Smooth muscle cell (in vitro differentiated cells): ENCODE results near the gene TMCC1. TPM values are rescaled to one million over a fixed set of nuclear protein-coding genes. Genes with fewer than 3 reads are reported as not detected.
A peak's percentile ranks its signal among the peaks of the same experiment; 100 is the strongest.

Source experiments
- DNase-seq: peaks from one replicate; lab custom pipeline; 2025; ENCODE audit not compliant: unreplicated experiment; lab: John Stamatoyannopoulos, UW
- H2AFZ ChIP-seq: fragments of 200-600 bp; sonication (generic); 2 replicates; pipeline ENCODE4 v1.6.0; 2016; ENCODE audit warnings: antibody characterized with exemption, low read depth, mild to moderate bottlenecking
- H3F3A ChIP-seq: fragments of 200-600 bp; sonication (generic); 2 replicates; pipeline ENCODE4 v1.6.0; 2017; ENCODE audit warnings: antibody characterized with exemption, low read depth
- H3K27ac ChIP-seq: fragments of 200-600 bp; sonication (generic); 2 replicates; pipeline ENCODE4 v1.5.1; 2016; ENCODE audit warnings: low read depth, mild to moderate bottlenecking
- H3K27me3 ChIP-seq: fragments of 200-600 bp; sonication (generic); 2 replicates; pipeline ENCODE4 v1.6.1; 2016; ENCODE audit warnings: low read depth, mild to moderate bottlenecking
- H3K36me3 ChIP-seq: fragments of 200-600 bp; sonication (generic); 2 replicates; pipeline ENCODE4 v1.5.1; 2016; ENCODE audit warnings: low read depth
- H3K4me1 ChIP-seq: fragments of 200-600 bp; sonication (generic); 2 replicates; pipeline ENCODE4 v1.5.1; 2016; ENCODE audit warnings: low read depth
- H3K4me2 ChIP-seq: fragments of 200-600 bp; sonication (generic); 2 replicates; pipeline ENCODE4 v1.6.0; 2016; ENCODE audit warnings: mild to moderate bottlenecking
- H3K4me3 ChIP-seq: fragments of 200-600 bp; sonication (generic); 2 replicates; pipeline ENCODE4 v1.5.1; 2016; ENCODE audit warnings: mild to moderate bottlenecking
- H3K79me2 ChIP-seq: fragments of 200-600 bp; sonication (generic); 2 replicates; pipeline ENCODE4 v1.6.0; 2016; ENCODE audit warnings: low read depth, mild to moderate bottlenecking
- H3K9ac ChIP-seq: fragments of 200-600 bp; sonication (generic); 2 replicates; pipeline ENCODE4 v1.6.0; 2016; ENCODE audit warnings: low read depth
- H3K9me3 ChIP-seq: fragments of 200-600 bp; sonication (generic); replicated peaks from 2 replicates; pipeline ENCODE4 v1.5.1; 2016; ENCODE audit warnings: low read depth
- H4K20me1 ChIP-seq: fragments of 200-600 bp; sonication (generic); 2 replicates; pipeline ENCODE4 v1.6.0; 2016; ENCODE audit warnings: low read depth
- whole genome bisulfite sequencing: methylation state at CpG from one replicate; pipeline ENCODE4 v1.1.7; 2016; ENCODE audit warnings: low lambda C conversion rate; 5-methylcytosine and 5-hydroxymethylcytosine counted together
- polyA plus RNA-seq: library from polyadenylated mRNA; unstranded; fragments of >200 nt; fragmentation: Nextera tagmentation; extraction: Ambion mirVana; gene quantifications from 2 replicates; pipeline ENCODE4 v1.2.1, GENCODE V29; 2016
- total RNA-seq: library from RNA; depleted of rRNA; stranded (reverse); fragments of >200 nt; gene quantifications from 2 replicates; pipeline ENCODE4 v1.2.3, GENCODE V29; 2014
- TF ChIP-seq, protein P1 (sequence below): fragments of 200-600 bp; sonication (generic); IDR thresholded peaks from 2 replicates; pipeline ENCODE4 v1.5.1; 2017; ENCODE audit warnings: borderline replicate concordance, mild to moderate bottlenecking, antibody characterized with exemption; ENCODE audit not compliant: insufficient read depth, poor library complexity, severe bottlenecking

The TMCC1 gene
- total and polyA plus RNA-seq, 2 experiments from 2014 or later, result 5.3 to 17.8 TPM

DNA sequence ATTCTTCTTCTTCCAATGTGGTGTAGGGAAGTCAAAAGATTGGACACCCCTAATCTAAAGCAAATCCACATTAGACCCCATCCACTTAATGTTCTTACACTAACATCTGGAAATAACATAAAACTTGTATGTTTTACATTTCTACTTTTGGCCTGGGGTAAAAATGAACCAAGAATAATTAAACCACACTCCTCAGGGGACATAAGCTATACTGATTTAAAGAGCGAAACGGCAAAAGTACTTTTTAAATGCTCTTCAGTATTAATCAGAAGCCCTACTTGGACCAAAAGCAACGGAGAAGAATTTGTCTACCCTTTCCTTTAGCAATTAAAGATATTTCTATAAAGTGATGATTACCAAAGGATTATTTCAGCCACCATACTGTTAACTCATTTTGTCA, 123.9 kb downstream of the TMCC1 start:
- no peak overlapping the region for H3K27ac ChIP-seq
- no peaks in the 10 kb centered on the region for H3F3A ChIP-seq
- H3K27me3 ChIP-seq, result no peaks in the 10 kb centered on the region
- H3K4me1 ChIP-seq, result peaks cover 7% of the 10 kb centered on the region
- no peaks in the 10 kb centered on the region for H3K36me3 ChIP-seq
- H3K4me3 ChIP-seq, result no peak overlapping the region
- H3K9ac ChIP-seq, result no peak overlapping the region
- peaks cover 64% of the 10 kb centered on the region for H3K79me2 ChIP-seq
- H2AFZ ChIP-seq, result no peak overlapping the region
- no peaks in the 10 kb centered on the region for H3K9me3 ChIP-seq
- DNase-seq, result no peak
- 99% methylated on average over 3 of the region's 3 CpGs for WGBS
- no peak overlapping the region for H3K4me2 ChIP-seq
- TF ChIP-seq, protein P1, sequence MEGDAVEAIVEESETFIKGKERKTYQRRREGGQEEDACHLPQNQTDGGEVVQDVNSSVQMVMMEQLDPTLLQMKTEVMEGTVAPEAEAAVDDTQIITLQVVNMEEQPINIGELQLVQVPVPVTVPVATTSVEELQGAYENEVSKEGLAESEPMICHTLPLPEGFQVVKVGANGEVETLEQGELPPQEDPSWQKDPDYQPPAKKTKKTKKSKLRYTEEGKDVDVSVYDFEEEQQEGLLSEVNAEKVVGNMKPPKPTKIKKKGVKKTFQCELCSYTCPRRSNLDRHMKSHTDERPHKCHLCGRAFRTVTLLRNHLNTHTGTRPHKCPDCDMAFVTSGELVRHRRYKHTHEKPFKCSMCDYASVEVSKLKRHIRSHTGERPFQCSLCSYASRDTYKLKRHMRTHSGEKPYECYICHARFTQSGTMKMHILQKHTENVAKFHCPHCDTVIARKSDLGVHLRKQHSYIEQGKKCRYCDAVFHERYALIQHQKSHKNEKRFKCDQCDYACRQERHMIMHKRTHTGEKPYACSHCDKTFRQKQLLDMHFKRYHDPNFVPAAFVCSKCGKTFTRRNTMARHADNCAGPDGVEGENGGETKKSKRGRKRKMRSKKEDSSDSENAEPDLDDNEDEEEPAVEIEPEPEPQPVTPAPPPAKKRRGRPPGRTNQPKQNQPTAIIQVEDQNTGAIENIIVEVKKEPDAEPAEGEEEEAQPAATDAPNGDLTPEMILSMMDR, result no peak
- H4K20me1 ChIP-seq, result peaks cover 89% of the 10 kb centered on the region

DNA sequence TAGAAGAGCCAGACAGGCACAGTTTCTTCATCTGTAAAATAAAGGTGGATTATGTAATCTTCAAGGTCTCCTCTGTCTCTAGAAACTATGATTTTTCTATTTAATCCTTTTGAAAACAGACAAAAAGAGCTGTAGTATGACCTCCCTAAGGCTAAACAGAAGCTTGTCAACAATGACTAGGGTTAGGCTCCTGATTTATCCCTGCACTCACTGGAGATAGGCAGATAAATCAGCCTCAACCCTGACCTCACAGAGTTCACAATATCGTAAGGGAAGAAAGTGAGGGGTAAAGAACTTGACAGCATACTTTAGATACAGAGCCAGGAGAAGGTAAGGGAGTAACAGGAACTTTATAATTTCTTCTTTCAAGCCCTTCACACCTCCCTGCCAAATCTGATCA, 124.8 kb downstream of the TMCC1 start:
- Histone ChIP-seq H3K27me3 (no peaks in the 10 kb centered on the region), H3K27ac (no peak overlapping the region), H2AFZ (no peak overlapping the region), H3K4me3 (no peak overlapping the region), H3F3A (no peaks in the 10 kb centered on the region), H3K36me3 (no peaks in the 10 kb centered on the region), H3K9ac (no peak overlapping the region), H3K9me3 (no peaks in the 10 kb centered on the region), H3K4me1 (peaks cover 7% of the 10 kb centered on the region), H3K4me2 (no peak overlapping the region), H4K20me1 (peaks cover 89% of the 10 kb centered on the region), H3K79me2 (peaks cover 63% of the 10 kb centered on the region)
- DNase-seq, result no peak
- TF ChIP-seq, protein P1, result no peak
- WGBS, result 26% methylated on average over 1 of the region's 1 CpG

DNA sequence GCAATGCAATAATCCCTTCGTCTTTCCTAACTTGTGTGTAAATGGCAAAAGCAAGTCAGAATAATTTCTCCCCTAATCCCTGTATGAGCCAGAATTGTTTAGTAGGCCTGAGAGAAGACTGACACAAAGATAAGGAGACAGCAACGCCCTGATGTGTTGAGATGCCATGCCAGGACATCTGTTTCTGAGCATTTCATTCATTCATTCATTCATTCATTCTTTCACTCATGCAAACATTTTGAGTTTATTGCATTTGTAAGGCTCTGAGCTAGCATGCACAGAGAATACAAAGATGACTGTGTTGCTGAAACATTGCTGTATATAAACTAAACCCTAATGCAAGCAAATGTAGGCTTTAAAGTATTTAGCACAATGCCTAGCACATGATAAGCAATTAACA, 127.4 kb downstream of the TMCC1 start:
- Histone ChIP-seq H3K4me2 (no peak overlapping the region), H3K27me3 (no peaks in the 10 kb centered on the region), H3K27ac (no peak overlapping the region), H4K20me1 (peaks cover 91% of the 10 kb centered on the region), H3K79me2 (peaks cover 58% of the 10 kb centered on the region), H3K4me1 (peaks cover 7% of the 10 kb centered on the region), H3K4me3 (no peak overlapping the region), H3K36me3 (no peaks in the 10 kb centered on the region), H2AFZ (no peak overlapping the region), H3F3A (no peaks in the 10 kb centered on the region), H3K9me3 (no peaks in the 10 kb centered on the region), H3K9ac (no peak overlapping the region)
- DNase-seq, result no peak
- WGBS, result 83% methylated on average over 2 of the region's 2 CpGs
- TF ChIP-seq, protein P1, result no peak

DNA sequence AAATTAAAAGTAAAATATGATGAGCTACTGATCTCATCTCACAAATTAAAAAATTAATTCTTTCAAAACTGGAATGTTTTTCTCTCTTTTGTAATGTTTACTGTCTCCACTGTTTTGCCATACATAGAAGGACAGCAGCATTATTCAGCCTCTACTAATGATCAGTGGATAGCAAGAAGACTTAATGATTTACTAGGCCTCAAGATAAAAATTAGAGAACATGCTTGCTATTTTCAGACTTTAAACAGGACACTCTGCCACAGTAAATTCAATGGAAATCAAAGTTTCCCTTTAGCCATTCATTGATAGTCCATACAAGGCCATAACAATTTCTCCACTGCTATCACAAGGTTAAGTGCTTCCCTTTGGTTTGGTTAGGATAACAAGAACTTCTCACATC, 129.4 kb downstream of the TMCC1 start:
- no peak overlapping the region for H2AFZ ChIP-seq
- H3F3A ChIP-seq, result no peaks in the 10 kb centered on the region
- no peaks in the 10 kb centered on the region for H3K36me3 ChIP-seq
- H3K27ac ChIP-seq, result peak overlapping the region; percentile 19
- H3K4me3 ChIP-seq, result no peak overlapping the region
- H3K4me2 ChIP-seq, result no peak overlapping the region
- H3K79me2 ChIP-seq, result peaks cover 41% of the 10 kb centered on the region
- DNase-seq, result no peak
- H4K20me1 ChIP-seq, result peaks cover 73% of the 10 kb centered on the region
- TF ChIP-seq, protein P1, result no peak
- H3K9me3 ChIP-seq, result no peaks in the 10 kb centered on the region
- H3K27me3 ChIP-seq, result no peaks in the 10 kb centered on the region
- H3K9ac ChIP-seq, result no peak overlapping the region
- H3K4me1 ChIP-seq, result peaks cover 7% of the 10 kb centered on the region
